Left ventricle myocardium inferior (tissue), 1 donor: ENCODE results near the gene SLC27A3. TPM values are rescaled to one million over a fixed set of nuclear protein-coding genes. Genes with fewer than 3 reads are reported as not detected.
A peak's percentile ranks its signal among the peaks of the same experiment; 100 is the strongest.
"Not testable (repeated sequence)": the region's sequence is repeated elsewhere in the genome, so short reads cannot be mapped to it uniquely, and the experiment has no call there.

ENCODE experiments used
- DNase-seq: peaks from one replicate; pipeline ENCODE4 v3.0.0-alpha.2; 2020
- H3K27ac ChIP-seq: fragments of 200-600 bp; replicated peaks from 2 replicates; pipeline ENCODE4 v1.8.0; 2021
- H3K27me3 ChIP-seq: fragments of 200-600 bp; 2 replicates; pipeline ENCODE4 v1.8.0; 2021; ENCODE audit warnings: low read depth
- H3K36me3 ChIP-seq: fragments of 200-600 bp; 2 replicates; pipeline ENCODE4 v1.8.0; 2021
- H3K4me1 ChIP-seq: fragments of 200-600 bp; 2 replicates; pipeline ENCODE4 v1.8.0; 2021
- H3K4me3 ChIP-seq: fragments of 200-600 bp; 2 replicates; pipeline ENCODE4 v1.8.0; 2021; ENCODE audit warnings: mild to moderate bottlenecking, moderate library complexity
- H3K9me3 ChIP-seq: fragments of 200-600 bp; replicated peaks from 2 replicates; pipeline ENCODE4 v1.8.0; 2021
- intact Hi-C: fragments of 100-400 bp; cut with micrococcal nuclease; formaldehyde crosslinking; loops from one replicate; pipeline ENCODE4 v1.11.0; 2022
- total RNA-seq: library from RNA; stranded (reverse); fragmentation: NEBNext Ultra II Directional; extraction: Animal tissue kit (Norgen Biotek cat#: 25700); gene quantifications from one replicate; pipeline ENCODE4 v1.2.1, GENCODE V29; 2021
- TF ChIP-seq, protein P1 (sequence below): fragments of 200-600 bp; IDR thresholded peaks from 2 replicates; pipeline ENCODE4 v1.8.0; 2021; ENCODE audit warnings: antibody characterized with exemption, mild to moderate bottlenecking, borderline replicate concordance
- donor health status: DM: no; HTN: yes; CAD: no; lungs with severe emphysema.

Gene SLC27A3
- total RNA-seq, 1 donor from 2014 or later = 10.5 TPM

DNA sequence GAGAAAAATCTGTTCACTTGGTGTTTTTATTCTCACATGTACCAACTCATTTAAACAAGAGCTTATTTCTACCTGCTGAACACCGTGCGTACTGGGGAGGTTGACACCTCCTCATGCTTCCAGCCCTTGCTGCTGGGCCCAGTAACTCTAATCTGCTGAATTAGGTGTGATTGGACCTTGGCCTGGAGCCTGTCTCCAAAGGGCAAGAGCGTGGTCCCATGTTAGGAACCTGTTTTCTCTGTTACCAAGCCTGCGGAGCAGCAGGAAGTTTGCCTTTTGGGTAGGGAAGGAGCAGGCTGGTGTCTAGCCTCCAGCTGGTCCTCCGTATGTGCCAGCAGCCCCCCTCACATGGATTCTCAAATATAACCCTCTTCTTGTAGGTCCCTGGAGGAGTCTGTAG is 10.9 kb upstream of the SLC27A3 start:
- intact Hi-C loops = no loop called here
- Histone ChIP-seq H3K27ac (peak overlapping the region; percentile 76), H3K36me3 (peaks cover 92% of the 10 kb centered on the region)

DNA sequence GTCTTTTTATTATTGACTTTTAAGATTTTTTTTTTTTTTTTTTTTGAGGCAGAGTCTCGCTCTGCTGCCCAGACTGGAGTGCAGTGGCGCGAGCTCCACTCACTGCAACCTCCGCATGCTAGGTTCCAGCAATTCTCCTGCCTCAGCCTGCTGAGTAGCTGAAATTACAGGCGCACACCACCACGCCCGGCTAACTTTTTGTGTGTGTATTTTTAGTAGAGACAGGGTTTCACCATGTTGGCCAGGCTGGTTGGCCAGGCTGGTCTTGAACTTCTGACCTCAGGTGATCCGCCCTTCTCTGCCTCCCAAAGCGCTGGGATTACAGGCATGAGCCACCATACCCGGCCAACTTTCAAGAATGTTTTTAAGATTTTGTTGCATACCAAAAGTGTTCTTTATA is 8.5 kb upstream of the SLC27A3 start:
- H3K4me3 ChIP-seq, DNase-seq, H3K27ac ChIP-seq, H3K9me3 ChIP-seq, H3K27me3 ChIP-seq, intact Hi-C loops: not testable (repeated sequence)
- peaks cover 58% of the 10 kb centered on the region for H3K4me1 ChIP-seq
- H3K36me3 ChIP-seq = peaks cover 88% of the 10 kb centered on the region

More for the DNA sequence above, 10.9 kb upstream of the SLC27A3 start:
- Histone ChIP-seq H3K4me3 (no peak overlapping the region), H3K27me3 (no peaks in the 10 kb centered on the region), H3K4me1 (peaks cover 37% of the 10 kb centered on the region), H3K9me3 (no peaks in the 10 kb centered on the region)
- TF ChIP-seq, protein P1, sequence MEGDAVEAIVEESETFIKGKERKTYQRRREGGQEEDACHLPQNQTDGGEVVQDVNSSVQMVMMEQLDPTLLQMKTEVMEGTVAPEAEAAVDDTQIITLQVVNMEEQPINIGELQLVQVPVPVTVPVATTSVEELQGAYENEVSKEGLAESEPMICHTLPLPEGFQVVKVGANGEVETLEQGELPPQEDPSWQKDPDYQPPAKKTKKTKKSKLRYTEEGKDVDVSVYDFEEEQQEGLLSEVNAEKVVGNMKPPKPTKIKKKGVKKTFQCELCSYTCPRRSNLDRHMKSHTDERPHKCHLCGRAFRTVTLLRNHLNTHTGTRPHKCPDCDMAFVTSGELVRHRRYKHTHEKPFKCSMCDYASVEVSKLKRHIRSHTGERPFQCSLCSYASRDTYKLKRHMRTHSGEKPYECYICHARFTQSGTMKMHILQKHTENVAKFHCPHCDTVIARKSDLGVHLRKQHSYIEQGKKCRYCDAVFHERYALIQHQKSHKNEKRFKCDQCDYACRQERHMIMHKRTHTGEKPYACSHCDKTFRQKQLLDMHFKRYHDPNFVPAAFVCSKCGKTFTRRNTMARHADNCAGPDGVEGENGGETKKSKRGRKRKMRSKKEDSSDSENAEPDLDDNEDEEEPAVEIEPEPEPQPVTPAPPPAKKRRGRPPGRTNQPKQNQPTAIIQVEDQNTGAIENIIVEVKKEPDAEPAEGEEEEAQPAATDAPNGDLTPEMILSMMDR = no peak
- no peak for DNase-seq

DNA sequence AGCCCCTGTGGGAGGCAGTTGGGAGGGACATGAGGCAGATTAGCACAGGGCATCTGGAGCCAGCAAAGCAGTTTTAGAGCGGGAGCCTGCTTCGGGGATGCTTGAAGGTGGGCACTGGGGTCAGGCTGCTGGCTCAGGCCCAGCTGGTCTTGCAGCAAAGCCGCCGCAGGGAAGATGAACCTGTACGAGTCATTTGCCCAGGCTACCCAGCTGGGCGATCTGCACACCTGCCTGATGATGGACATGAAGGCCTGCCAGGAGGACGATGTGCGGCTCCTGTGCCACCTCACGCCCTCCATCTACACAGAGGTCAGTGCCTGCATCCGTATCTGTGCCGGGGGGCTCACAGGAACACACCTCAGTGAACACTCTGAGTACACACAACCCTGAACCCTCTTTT is 7.7 kb upstream of the SLC27A3 start:
- H3K4me3 ChIP-seq = no peak overlapping the region
- DNase-seq = no peak
- H3K27me3 ChIP-seq = no peaks in the 10 kb centered on the region
- H3K27ac ChIP-seq = no peak overlapping the region
- H3K4me1 ChIP-seq = peaks cover 61% of the 10 kb centered on the region
- intact Hi-C loops = no loop called here
- peaks cover 87% of the 10 kb centered on the region for H3K36me3 ChIP-seq
- no peaks in the 10 kb centered on the region for H3K9me3 ChIP-seq
- TF ChIP-seq, protein P1 = no peak

DNA sequence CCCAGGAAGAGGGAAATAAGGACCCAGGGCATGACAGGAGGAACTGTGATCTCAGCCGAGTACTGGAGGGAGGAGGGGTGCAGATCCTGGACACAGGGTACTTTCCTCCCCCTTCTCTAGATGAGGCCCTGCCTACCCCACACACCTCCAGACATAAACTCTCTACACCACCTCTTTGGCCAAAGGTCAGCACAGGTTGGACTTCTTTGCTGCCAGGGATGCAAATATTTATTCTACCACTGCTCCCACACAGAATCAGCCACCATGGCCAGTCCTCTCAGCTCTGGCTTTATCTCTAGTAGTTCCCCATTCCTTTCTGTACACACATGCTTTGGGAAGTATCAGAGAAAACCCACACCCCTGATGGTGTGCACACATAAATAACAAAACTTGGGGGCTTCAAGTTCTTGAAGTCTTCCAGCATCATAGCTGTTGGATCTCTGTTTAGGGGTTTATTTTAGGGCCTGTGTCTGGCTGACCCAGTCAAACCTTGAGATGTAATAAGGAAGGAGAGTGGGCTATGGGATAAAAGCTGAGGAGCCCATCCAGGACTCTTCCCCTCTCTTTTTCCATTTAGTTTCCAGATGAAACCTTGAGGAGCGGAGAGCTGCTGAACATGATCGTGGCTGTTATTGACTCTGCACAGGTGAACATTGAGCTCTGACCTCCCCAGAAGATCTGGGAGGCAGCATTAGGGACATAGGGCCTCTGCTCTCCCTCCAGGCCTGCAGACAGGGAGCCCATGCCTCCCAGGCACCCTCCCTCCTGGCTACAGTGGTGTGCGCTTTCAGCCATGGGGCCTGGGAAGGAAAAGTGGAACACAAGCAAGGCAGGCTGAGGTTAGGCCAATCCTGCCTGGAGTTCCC is 6.7 kb upstream of the SLC27A3 start:
- Histone ChIP-seq H3K27me3 (no peaks in the 10 kb centered on the region), H3K36me3 (peaks cover 87% of the 10 kb centered on the region), H3K4me1 (peaks cover 61% of the 10 kb centered on the region), H3K4me3 (no peak overlapping the region), H3K27ac (peak overlapping the region; percentile 92), H3K9me3 (no peaks in the 10 kb centered on the region)
- no peak for DNase-seq
- intact Hi-C loops = no loop called here
- TF ChIP-seq, protein P1 = no peak

DNA sequence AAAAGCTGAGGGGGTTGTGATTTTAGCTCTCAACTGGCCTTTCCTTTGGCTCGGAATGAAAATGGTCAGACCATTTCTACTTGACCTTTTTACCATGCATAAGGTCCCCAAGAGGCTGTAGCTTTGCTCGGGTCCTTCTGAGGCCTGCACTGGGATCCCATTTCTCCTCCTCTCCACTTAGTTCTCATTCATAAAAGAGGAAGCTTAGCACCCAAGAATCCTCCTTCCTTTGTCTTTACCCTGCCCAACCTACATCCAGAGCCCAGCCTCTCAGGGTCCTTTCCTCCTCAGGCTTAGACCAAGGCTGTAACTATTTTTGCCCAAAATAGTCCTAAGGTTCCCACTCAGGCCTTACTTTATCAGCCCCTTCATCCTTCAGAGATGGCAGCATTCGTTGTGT is 6.0 kb upstream of the SLC27A3 start:
- H3K27me3 ChIP-seq = no peaks in the 10 kb centered on the region
- no peak overlapping the region for H3K4me3 ChIP-seq
- peaks cover 85% of the 10 kb centered on the region for H3K36me3 ChIP-seq
- H3K4me1 ChIP-seq = peaks cover 62% of the 10 kb centered on the region
- no peak for DNase-seq
- no peaks in the 10 kb centered on the region for H3K9me3 ChIP-seq
- peak overlapping the region; percentile 92 for H3K27ac ChIP-seq
- intact Hi-C loops = no loop called here
- TF ChIP-seq, protein P1 = no peak

DNA sequence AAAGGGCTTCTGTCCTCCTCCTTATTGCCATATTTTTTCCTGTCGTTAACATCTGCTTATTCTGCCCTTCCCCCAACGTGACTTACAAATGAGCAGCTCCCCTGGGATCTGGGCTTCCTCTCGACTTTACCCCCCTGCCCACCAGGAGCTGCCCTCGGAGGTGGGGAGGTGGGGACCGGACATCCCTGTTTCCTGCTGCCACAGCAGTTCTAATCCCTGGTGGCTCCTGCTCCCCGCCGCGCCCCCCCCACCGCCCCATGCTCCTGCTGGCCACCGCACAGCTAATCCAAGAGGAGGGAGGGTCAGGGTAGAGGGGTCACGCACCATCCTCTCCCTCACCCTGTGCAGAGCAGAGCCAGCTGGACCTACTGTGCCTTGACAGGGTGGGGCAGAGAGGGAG is 4.4 kb upstream of the SLC27A3 start:
- H3K36me3 ChIP-seq = peaks cover 70% of the 10 kb centered on the region
- no peaks in the 10 kb centered on the region for H3K27me3 ChIP-seq
- DNase-seq = peak; percentile 49
- peaks cover 72% of the 10 kb centered on the region for H3K4me1 ChIP-seq
- TF ChIP-seq, protein P1 = no peak
- H3K9me3 ChIP-seq = no peaks in the 10 kb centered on the region
- intact Hi-C loops = no loop called here
- H3K27ac ChIP-seq = peak overlapping the region; percentile 92
- H3K4me3 ChIP-seq = peak overlapping the region; percentile 1
